ENCODE results near the gene NFE2L2. TPM values are rescaled to one million over a fixed set of nuclear protein-coding genes. Genes with fewer than 3 reads are reported as not detected.
A peak's percentile ranks its signal among the peaks of the same experiment; 100 is the strongest.

Gene NFE2L2
- total and polyA plus RNA-seq, 9 of the 15 experiments (the other 6 are each of a cell fraction or from before 2014, with no cell fraction given): 29.3 to 120 (median 59.3) TPM

GRCh38 chr2:177241711-177242120 is 22.8 kb downstream of the NFE2L2 start (continued):
- no peak for TF ChIP-seq ZNF592 (IDR thresholded peaks at IDR 0.05)
- no peak for TF ChIP-seq PURB (CRISPR knock-in tag; IDR thresholded peaks at IDR 0.05; ENCODE audit: low read depth)
- TF ChIP-seq UBTF (IDR thresholded peaks at IDR 0.05; ENCODE audit: borderline replicate concordance in 1 of 2, low read depth in 2 of 2, low read length in 2 of 2): no peak
- no peak for TF ChIP-seq U2AF1 (optimal IDR thresholded peaks at IDR 0.05; ENCODE audit: low read depth, low read length)
- TF ChIP-seq PHF21A (IDR thresholded peaks at IDR 0.05; ENCODE audit: borderline replicate concordance, low read depth): no peak
- TF ChIP-seq TSHZ1 (CRISPR knock-in tag; IDR thresholded peaks at IDR 0.05): no peak
- TF ChIP-seq PHB2 (IDR thresholded peaks at IDR 0.05; ENCODE audit: low read depth): no peak
- no peak for TF ChIP-seq SREBF2 (CRISPR knock-in tag; IDR thresholded peaks at IDR 0.05)
- peak; percentile 39 for TF ChIP-seq MEIS2 (IDR thresholded peaks at IDR 0.05; ENCODE audit: partially characterized antibody)
- TF ChIP-seq GABPB2 (CRISPR knock-in tag; conservative IDR thresholded peaks at IDR 0.05): 0 out of 2 replicates have a peak, but pooled peaks have one; percentile 25
- TF ChIP-seq CC2D1A (IDR thresholded peaks at IDR 0.05): no peak
- TF ChIP-seq ZC3H8 (IDR thresholded peaks at IDR 0.05): no peak
- TF ChIP-seq GTF3C2 (IDR thresholded peaks at IDR 0.05; ENCODE audit: borderline replicate concordance, extremely low read depth, insufficient read length): no peak
- TF ChIP-seq E2F3 (CRISPR knock-in tag; IDR thresholded peaks at IDR 0.05): no peak
- TF ChIP-seq HDGF (IDR thresholded peaks at IDR 0.05): no peak
- no peak for TF ChIP-seq MTF1 (CRISPR knock-in tag; IDR thresholded peaks at IDR 0.05; ENCODE audit: borderline replicate concordance)
- no peak for TF ChIP-seq SOX6 (IDR thresholded peaks at IDR 0.05)

All from K562 (cell line).